B cell (primary cell): ENCODE data around the gene H19.

Experiments used
- CTCF ChIP-seq: fragments of 200-600 bp; IDR thresholded peaks from one replicate; pipeline ENCODE4 v1.8.0; 2022; ENCODE audit warnings: antibody characterized with exemption, mild to moderate bottlenecking
- EZH2 ChIP-seq: IDR thresholded peaks from 2 replicates; pipeline ENCODE4 v1.6.1; 2012; ENCODE audit warnings: borderline replicate concordance, low read depth, mild to moderate bottlenecking, moderate library complexity, low read length; ENCODE audit not compliant: insufficient read depth, poor library complexity, severe bottlenecking

- no peak for TF ChIP-seq CTCF
- TF ChIP-seq EZH2 = no peak
Measured at GRCh38 chr11:1990872-1991578, 6.6 kb downstream of the H19 start.
